ENCODE measurements around the gene FADD.

DNA sequence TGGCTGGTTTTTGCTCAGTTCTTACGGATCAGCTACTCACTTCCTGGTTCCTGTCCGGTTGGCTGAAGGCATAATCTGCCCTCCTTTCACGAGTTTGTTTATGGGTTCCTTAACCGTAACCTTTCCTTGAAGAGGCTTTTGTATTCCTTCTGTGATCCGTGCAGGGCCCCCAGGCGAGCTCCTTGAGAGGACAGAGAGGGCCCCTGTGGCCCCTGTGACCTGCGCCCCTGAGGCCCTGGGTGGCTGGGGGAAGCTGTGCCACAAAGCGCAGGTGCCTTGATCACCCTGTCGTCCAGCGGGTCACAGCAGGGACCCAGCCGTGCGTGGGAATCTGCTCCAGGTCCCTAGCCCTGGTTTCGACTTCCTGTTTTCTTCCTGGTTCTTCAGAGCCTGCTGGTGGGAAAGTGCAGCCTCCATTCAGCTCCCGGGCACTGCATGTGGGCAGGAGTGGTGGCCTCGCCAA is 27.8 kb upstream of the FADD start:
- no peak for TF ChIP-seq POLR2A (IDR thresholded peaks at IDR 0.05)
- TF ChIP-seq, protein P1, sequence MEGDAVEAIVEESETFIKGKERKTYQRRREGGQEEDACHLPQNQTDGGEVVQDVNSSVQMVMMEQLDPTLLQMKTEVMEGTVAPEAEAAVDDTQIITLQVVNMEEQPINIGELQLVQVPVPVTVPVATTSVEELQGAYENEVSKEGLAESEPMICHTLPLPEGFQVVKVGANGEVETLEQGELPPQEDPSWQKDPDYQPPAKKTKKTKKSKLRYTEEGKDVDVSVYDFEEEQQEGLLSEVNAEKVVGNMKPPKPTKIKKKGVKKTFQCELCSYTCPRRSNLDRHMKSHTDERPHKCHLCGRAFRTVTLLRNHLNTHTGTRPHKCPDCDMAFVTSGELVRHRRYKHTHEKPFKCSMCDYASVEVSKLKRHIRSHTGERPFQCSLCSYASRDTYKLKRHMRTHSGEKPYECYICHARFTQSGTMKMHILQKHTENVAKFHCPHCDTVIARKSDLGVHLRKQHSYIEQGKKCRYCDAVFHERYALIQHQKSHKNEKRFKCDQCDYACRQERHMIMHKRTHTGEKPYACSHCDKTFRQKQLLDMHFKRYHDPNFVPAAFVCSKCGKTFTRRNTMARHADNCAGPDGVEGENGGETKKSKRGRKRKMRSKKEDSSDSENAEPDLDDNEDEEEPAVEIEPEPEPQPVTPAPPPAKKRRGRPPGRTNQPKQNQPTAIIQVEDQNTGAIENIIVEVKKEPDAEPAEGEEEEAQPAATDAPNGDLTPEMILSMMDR (IDR thresholded peaks at IDR 0.05), result no peak

All from esophagus squamous epithelium (tissue), 4 donors.